ENCODE data around the gene SLC7A6OS.

SLC7A6OS gene

GRCh38 chr16:68274441-68274840, 36.3 kb downstream of the SLC7A6OS start:
- H3K36me3 ChIP-seq (ENCODE audit: control insufficient read depth, insufficient read depth, low read length), result peaks cover 11% of the 10 kb centered on the region

DNA sequence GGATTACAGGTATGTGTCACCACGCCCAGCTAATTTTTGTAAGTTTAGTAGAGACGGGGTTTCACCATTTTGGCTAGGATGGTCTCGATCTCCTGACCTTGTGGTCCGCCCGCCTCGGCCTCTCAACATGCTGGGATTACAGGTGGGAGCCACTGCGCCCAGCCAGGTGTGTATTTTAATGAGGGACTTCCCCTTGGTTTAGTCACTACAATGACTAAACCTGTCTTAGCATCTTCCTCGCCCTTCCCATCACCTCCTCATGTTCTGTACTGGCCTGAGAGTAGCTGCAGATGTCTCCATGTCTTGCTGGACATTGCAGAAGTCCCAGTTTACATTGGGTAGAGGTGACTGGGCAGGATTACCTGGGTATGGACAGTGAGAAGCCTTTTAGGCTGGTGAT, 36.9 kb downstream of the SLC7A6OS start:
- Histone ChIP-seq H3K36me3 (ENCODE audit: control insufficient read depth, insufficient read depth, low read length) (peaks cover 11% of the 10 kb centered on the region), H3K27me3 (replicated peaks; ENCODE audit: control insufficient read depth, insufficient read depth, low read length) (no peaks in the 10 kb centered on the region), H3K4me3 (replicated peaks; ENCODE audit: low read depth, low read length) (no peak overlapping the region)
- TF ChIP-seq, protein P1, sequence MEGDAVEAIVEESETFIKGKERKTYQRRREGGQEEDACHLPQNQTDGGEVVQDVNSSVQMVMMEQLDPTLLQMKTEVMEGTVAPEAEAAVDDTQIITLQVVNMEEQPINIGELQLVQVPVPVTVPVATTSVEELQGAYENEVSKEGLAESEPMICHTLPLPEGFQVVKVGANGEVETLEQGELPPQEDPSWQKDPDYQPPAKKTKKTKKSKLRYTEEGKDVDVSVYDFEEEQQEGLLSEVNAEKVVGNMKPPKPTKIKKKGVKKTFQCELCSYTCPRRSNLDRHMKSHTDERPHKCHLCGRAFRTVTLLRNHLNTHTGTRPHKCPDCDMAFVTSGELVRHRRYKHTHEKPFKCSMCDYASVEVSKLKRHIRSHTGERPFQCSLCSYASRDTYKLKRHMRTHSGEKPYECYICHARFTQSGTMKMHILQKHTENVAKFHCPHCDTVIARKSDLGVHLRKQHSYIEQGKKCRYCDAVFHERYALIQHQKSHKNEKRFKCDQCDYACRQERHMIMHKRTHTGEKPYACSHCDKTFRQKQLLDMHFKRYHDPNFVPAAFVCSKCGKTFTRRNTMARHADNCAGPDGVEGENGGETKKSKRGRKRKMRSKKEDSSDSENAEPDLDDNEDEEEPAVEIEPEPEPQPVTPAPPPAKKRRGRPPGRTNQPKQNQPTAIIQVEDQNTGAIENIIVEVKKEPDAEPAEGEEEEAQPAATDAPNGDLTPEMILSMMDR (IDR thresholded peaks at IDR 0.05; ENCODE audit: insufficient read depth, low read length, poor library complexity, severe bottlenecking), result no peak
- no peak for DNase-seq (ENCODE audit: extremely low read depth, insufficient read length)

More at GRCh38 chr16:68274441-68274840, 36.3 kb downstream of the SLC7A6OS start:
- no peak for DNase-seq (ENCODE audit: extremely low read depth, insufficient read length)
- Histone ChIP-seq H3K27me3 (replicated peaks; ENCODE audit: control insufficient read depth, insufficient read depth, low read length) (no peaks in the 10 kb centered on the region), H3K4me3 (replicated peaks; ENCODE audit: low read depth, low read length) (no peak overlapping the region)
- TF ChIP-seq, protein P1 (IDR thresholded peaks at IDR 0.05; ENCODE audit: insufficient read depth, low read length, poor library complexity, severe bottlenecking), result no peak

GRCh38 chr16:68273459-68273858, 37.3 kb downstream of the SLC7A6OS start:
- Histone ChIP-seq H3K4me3 (replicated peaks; ENCODE audit: low read depth, low read length) (no peak overlapping the region), H3K27me3 (replicated peaks; ENCODE audit: control insufficient read depth, insufficient read depth, low read length) (no peaks in the 10 kb centered on the region), H3K36me3 (ENCODE audit: control insufficient read depth, insufficient read depth, low read length) (peaks cover 11% of the 10 kb centered on the region)
- TF ChIP-seq, protein P1 (IDR thresholded peaks at IDR 0.05; ENCODE audit: insufficient read depth, low read length, poor library complexity, severe bottlenecking), result no peak
- DNase-seq (ENCODE audit: extremely low read depth, insufficient read length), result no peak

GRCh38 chr16:68272507-68273209, 38.1 kb downstream of the SLC7A6OS start:
- H3K36me3 ChIP-seq (ENCODE audit: control insufficient read depth, insufficient read depth, low read length), result peaks cover 11% of the 10 kb centered on the region
- TF ChIP-seq, protein P1 (IDR thresholded peaks at IDR 0.05; ENCODE audit: insufficient read depth, low read length, poor library complexity, severe bottlenecking), result no peak
- no peak for DNase-seq (ENCODE audit: extremely low read depth, insufficient read length)
- no peak overlapping the region for H3K4me3 ChIP-seq (replicated peaks; ENCODE audit: low read depth, low read length)
- H3K27me3 ChIP-seq (replicated peaks; ENCODE audit: control insufficient read depth, insufficient read depth, low read length), result no peaks in the 10 kb centered on the region

- peaks cover 11% of the 10 kb centered on the region for H3K36me3 ChIP-seq (ENCODE audit: control insufficient read depth, insufficient read depth, low read length)
- no peak overlapping the region for H3K4me3 ChIP-seq (replicated peaks; ENCODE audit: low read depth, low read length)
- TF ChIP-seq, protein P1 (IDR thresholded peaks at IDR 0.05; ENCODE audit: insufficient read depth, low read length, poor library complexity, severe bottlenecking), result no peak
- no peaks in the 10 kb centered on the region for H3K27me3 ChIP-seq (replicated peaks; ENCODE audit: control insufficient read depth, insufficient read depth, low read length)
- DNase-seq (ENCODE audit: extremely low read depth, insufficient read length), result no peak
These were observed 40.4 kb downstream of the SLC7A6OS start for GRCh38 chr16:68270353-68270752.
